Ishikawa (cell line): ENCODE measurements around the gene TXNRD1.

Source experiments
- CEBPB ChIP-seq: IDR thresholded peaks from 2 replicates; pipeline ENCODE4 v1.6.1; 2012
- RAD21 ChIP-seq: IDR thresholded peaks from 2 replicates; pipeline ENCODE4 v1.6.1; 2012; ENCODE audit warnings: low read depth
- REST ChIP-seq: IDR thresholded peaks from 2 replicates; pipeline ENCODE4 v1.6.1; 2012; ENCODE audit warnings: low read depth, mild to moderate bottlenecking
- TAF1 ChIP-seq: IDR thresholded peaks from 2 replicates; pipeline ENCODE4 v1.6.1; 2012; ENCODE audit warnings: low read depth, mild to moderate bottlenecking
- TCF12 ChIP-seq: IDR thresholded peaks from 2 replicates; pipeline ENCODE4 v1.6.1; 2012; ENCODE audit warnings: low read depth

- TF ChIP-seq TCF12 (no peak), CEBPB (no peak), RAD21 (no peak), TAF1 (no peak), REST (no peak)
Observed at GRCh38 chr12:104355630-104356029, 140.1 kb downstream of the TXNRD1 start.
